Stimulated activated CD8-positive, alpha-beta memory T cell treated with anti-CD3 and anti-CD28 coated beads, Interleukin-4, amount 100 ng/mL, for 48 hours (primary cell): ENCODE measurements around the gene SEPHS1.
"Not testable (repeated sequence)": the region's sequence is repeated elsewhere in the genome, so short reads cannot be mapped to it uniquely, and the experiment has no call there.

Source experiments
- DNase-seq: peaks from one replicate; pipeline ENCODE4 v3.0.0-alpha.2; 2020

Gene SEPHS1, protein sequence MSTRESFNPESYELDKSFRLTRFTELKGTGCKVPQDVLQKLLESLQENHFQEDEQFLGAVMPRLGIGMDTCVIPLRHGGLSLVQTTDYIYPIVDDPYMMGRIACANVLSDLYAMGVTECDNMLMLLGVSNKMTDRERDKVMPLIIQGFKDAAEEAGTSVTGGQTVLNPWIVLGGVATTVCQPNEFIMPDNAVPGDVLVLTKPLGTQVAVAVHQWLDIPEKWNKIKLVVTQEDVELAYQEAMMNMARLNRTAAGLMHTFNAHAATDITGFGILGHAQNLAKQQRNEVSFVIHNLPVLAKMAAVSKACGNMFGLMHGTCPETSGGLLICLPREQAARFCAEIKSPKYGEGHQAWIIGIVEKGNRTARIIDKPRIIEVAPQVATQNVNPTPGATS

DNA sequence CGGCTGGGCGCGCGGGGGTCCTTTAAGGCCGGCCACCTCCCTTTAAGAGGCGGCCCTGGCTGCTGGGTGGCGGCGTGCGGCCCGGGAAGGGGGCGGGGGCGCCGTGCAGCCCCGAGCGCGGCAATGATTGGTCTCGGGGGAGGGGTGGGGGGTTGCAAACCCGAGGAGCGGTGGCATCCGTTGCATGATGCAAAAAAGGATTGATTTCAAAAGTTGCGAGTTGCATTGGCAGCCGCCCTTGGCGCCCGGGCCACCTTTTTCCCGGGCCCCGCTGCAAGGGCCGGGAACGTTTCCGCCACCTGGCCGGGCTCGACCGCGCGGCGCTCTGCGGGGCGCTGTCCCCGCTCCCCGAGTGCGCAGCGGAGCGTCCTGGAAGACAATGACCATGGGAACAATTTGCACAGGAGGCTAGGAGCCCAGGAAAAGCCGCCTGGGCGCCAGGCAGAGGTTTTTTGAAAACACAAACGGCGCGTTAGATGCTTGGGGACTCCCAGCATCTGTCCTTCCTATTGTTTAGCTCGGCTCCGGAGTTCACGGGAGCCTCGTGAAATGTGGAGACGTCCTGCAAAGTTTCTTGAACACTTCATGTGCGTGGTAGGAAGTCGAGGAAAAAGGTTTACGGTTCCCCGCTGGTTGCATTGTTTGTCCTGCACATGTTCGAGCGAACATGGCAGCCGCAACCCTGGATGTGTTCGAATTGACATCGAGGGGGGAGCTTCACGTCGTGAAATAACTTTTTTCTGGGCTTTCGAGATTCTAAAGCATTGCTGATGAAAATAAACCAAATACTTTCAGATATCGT is at the start of gene SEPHS1:
Gene SEPHS1, minus strand, starts transcription at position 78 of the 802 bp plus-strand sequence. CDS start 3,343 bp downstream, outside the sequence.
- DNase-seq = peak; percentile 85

DNA sequence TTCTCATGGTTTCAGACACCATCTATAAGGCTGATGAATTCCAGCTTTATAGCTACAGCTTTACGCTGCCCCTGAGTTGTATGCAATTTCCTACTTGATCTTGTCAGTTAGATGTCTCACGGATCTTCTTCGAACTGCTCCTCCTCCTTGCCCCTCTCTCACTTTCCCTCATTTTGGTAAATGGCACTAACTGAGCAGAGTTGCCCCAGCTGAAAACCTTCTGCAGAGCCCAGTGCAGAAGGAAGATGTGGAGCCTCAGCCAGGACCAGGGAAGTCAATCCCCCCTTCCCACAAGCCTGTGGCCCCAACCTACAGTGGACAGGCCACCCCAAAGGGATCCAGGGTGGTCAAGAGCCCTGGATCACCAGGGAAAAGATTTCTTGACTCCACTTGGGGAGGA is 49.0 kb upstream of the SEPHS1 start:
- no peak for DNase-seq

DNA sequence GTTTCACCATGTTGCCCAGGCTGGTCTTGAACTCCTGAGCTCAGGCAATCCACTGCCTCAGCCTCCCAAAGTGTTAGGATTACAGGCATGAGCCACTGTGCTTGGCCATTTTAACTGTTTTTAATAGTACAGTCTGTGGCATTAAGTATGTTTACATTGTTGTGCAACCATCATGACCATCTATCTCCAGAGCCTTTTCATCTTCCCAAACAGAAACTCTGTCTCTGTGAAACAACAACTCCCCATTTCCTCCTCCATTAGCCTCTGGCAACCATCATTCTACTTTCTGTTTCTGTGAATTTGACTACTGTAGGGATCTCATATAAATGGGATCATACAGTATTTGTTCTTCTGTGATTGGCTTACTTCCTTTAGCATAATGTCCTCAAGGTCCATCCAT is 48.3 kb upstream of the SEPHS1 start:
- no peak for DNase-seq

DNA sequence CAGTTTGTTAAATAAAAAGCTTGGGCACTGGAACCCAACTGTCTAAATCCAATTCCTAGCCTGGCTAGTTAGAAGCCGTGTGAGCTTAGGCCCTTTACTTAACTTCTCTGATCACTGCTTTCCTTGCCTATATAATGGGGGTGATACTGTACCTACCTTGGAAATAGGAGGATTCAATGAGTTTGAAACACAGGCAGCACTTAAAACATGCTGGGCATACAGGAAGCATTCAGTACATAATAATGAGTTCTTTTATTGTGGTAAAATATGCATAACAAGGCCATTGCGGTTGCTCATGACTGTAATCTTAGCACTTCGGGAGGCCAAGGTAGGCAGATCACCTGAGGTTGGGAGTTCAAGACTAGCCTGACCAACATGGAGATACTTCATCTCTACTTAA is 47.4 kb upstream of the SEPHS1 start:
- DNase-seq = no peak

DNA sequence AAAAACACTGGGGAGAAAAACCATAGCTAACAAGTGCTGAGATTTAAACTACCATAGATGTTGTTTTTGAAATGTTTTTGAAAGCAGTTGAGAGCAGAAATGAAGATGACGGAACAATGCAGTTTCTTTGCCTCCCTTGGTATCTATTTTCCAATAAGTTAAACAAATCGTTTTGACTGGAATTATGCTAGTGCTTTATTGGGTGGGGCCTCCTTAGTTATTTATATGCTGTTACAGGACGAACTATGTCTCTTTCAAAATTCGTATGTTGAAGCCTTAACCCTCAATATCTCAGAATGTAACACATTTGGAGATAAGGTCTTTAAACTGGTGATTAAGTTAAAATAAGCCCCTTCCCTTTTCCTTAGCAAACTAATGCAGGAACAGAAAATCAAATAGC is 45.5 kb upstream of the SEPHS1 start:
- DNase-seq = no peak

DNA sequence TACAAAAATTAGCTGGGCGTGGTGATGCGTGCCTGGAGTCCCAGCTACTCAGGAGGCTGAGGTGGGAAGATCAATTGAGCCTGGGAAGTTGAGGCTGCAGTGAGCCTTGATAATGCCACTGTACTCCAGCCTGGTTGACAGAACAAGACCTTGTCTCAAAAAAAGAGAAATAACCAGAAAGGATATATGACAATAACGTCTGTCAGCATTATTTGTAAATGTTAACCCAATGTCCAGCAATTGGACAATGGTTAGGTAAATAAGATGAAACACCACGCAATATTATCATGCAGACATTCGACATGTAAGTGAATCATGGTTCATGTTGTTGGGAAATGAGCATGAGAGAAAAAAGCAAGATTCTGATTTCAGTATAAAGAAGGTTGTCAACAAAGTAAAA is 44.6 kb upstream of the SEPHS1 start:
- no peak for DNase-seq

DNA sequence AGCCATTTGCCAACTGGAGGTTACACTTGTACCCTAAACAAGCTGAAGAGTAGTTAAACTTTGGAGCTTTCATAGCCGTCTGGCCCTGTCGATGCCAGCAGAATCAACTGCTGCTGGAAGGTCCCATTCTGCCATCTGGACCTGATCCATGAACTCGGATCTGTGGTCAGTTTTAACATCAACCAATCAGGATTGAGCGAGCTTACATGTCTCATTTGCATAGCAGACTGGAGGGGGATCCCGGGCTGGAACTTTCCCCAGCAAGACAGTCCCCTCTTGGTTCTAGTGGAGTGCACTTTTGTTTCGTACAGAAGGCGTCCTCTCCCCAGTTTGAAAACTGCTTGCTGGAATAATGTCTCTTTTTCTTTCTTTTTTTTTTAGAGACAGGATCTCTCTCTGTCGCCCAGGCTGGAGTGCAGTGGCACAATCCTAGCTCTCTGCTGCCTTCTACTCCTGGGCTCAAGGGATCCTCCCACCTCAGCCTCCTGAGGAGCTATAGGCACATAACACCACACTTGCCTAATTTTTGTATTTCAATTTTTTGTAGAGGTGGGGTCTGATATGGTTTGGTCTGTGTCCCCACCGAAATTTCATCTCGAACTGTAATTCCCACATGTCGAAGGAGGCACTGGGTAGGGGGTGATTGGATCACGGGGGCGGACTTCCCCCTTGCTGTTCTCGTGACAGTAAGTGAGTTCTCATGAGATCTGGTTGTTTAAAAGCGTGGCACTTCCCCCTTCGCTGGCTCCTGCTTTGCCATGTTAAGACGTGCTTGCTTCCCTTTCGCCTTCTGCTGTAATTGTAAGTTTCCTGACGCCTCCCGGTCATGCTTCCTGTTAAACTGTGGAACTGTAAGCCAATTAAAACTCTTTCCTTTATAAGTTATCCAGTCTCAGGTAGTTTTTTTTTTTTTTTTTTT is 42.8 kb upstream of the SEPHS1 start:
- DNase-seq = no peak

DNA sequence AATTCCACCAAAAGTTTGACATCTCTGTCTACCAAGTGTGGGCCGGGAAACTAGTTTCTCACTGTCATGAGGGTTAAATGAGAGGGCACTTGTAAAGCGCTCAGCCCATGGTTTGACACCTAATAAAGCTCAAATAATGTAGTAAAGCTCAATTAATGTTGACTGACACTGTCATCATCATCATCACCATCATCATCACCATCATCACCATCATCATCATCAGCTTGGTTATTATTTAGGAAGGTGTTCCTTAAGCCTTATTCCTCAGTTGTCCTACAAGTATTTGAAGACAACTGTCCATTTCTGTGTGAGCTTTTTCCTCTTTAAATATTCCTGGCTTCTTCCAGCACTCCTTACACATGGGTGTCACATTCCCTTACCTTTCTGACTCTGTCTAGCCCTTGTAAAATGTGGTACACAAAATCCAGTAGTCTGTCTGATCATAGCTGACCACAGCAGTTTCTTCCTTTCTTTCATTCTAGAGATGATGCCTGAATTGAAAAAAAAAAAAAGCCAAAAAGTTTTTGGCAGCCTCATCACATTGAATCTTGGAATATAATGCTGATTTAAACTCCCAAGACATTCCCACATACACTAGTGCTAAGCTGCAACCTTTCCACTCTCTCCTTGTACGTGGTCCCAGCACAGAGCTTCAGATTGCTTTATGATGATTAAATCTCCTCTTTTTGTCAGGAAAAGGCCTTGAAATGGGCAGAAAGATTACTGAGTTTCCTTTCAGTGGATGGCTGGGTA is 40.6 kb upstream of the SEPHS1 start:
- no peak for DNase-seq

DNA sequence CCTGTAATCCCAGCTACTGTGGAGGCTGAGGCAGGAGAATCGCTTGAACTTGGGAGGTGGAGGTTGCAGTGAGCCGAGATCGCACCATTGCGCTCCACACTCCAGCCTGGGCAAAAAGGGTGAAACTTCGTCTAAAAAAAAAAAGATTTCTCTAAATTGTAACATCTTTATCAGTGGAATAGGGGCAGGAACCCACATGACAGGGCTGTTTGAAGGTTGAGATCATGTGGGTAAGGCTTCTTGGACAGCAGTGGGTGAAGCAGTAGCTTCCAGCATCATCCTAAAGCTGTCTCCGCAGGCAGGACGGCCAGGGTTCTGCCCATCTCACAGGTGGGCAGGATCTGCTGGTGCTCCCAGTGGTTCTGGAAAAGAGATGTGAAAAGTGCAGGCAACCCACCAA is 37.9 kb upstream of the SEPHS1 start:
- no peak for DNase-seq

DNA sequence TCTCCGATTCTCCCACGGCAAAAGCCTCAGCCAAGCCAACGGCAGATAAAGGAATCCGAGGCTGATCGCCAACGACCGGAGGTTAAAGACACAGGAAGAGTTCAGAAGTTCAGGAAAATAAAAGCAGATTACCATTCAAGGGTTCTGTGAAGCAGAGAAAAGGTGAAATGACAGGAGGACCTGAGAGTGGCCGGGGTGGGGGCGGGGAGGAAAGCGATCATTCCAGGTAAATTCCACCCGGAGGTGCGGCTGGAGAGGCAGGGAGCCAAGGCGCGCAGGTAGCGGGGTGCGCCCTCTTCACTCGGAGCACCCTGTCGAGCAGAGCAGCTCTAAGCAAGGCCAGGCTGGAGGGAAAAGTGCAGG is 35.3 kb upstream of the SEPHS1 start:
- DNase-seq = no peak

DNA sequence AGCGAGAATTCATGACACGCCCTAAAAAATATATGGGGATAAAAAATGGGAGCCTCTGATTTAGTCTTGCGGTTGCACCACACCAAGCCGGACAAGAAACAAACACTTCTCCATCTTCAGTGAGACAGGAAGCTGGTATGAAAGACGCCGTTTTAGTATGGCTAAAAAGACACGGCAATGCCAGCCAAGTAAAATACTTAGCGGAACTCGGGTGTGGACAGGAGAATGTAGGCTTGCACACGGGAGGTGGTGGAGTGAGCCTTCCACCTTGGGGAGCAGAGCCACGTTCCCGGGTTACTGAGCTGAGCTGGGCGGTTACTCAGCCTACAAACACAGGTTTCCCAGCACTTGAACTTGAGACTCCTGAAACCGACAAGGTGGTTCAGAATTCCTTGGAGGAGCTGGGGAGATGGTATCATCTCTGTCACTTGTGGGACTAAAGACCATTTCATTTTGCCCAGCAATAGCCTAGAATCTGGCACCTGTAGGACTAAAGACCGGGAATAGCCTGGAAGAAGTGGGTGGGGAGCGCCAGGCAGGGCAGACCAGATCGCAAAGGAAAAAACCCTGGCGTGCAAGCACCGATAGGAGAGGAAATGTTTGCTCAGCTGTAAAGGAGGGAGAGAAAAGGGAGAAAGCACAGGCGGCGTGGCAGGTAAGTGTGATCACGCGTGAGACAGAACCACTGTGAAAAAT is 34.8 kb upstream of the SEPHS1 start:
- DNase-seq = no peak

DNA sequence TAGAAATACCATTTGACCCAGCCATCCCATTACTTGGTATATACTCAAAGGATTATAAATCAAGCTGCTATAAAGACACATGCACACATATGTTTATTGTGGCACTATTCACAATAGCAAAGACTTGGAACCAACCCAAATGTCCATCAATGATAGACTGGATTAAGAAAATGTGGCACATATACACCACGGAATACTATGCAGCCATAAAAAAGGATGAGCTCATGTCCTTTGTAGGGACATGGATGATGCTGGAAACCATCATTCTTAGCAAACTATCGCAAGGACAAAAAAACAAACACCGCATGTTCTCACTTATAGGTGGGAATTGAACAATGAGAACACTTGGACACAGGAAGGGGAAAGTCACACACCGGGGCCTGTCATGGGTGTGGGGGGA is 31.0 kb upstream of the SEPHS1 start:
- not testable (repeated sequence) for DNase-seq

DNA sequence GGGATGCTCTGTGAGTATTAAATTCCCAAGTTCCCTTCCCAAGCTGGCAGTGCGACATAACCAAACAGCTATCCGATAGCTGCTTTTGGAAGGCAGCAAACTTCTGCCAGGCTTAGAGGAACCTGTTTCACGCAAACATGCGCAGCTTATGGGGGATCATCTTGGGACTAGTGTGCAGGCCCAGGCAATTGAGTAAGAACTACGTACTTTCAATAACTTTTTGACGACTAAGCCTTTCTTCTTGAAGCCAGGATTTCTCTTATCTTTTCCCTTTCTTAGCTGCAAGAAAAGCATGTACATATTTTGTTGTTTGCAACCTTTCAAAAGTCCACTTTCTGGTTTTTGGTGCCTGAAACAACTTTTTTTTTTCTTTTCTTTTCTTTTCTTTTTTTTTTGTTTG is 28.7 kb upstream of the SEPHS1 start:
- no peak for DNase-seq

DNA sequence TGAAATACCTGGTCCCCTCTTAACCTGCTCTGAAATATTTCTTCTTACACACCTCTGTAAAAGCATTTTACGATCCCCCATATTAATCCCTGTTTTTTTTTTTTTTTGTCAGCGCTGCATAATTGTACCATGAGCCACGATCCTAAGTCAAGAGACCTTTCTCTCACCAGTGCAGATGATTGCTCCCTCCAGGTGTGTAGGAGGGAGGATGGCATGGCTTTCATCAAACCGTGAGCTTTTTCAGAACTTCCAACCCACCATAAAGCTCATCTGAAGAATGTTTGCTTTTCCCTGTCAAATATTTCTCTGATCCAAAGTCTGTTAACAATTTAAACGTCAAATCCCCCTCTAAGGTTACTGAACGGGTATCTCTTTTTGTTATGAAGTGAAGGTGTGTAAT is 28.2 kb upstream of the SEPHS1 start:
- no peak for DNase-seq

DNA sequence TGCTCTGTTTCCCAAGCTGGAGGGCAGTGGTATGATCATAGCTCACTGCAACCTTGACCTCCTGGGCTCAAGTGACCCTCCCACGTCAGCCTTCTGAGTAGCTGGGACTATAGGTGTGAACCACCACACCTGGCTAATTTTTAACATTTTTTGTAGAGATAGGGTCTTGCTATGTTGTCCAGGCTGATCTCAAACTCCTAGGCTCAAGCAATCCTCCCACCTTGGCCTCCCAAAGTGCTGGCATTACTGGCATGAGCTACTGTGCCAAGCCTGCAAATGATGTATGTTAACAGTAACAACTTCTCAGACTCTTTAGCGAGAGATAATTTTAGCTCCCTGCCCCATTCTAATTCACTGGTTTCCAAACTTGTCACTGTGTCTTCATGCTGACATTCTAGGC is 27.7 kb upstream of the SEPHS1 start:
- DNase-seq = no peak

DNA sequence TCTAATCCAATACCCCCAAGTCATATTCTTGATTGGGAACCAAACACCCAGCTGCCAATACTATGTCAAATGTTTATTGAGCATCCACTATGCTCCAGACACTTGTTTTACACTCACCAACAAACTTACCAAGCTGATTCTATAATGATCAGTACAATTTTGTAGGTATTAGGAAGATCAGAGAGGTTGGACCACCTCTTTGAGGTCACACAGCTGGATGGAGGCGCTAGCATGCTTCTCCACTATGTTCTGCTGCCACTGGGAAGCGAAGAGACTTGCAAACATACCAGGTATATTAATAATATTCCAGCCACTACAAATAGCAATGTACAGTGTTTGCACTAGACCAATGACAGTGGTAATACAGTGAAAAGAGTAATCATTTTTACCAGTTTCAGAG is 25.6 kb upstream of the SEPHS1 start:
- DNase-seq = no peak

DNA sequence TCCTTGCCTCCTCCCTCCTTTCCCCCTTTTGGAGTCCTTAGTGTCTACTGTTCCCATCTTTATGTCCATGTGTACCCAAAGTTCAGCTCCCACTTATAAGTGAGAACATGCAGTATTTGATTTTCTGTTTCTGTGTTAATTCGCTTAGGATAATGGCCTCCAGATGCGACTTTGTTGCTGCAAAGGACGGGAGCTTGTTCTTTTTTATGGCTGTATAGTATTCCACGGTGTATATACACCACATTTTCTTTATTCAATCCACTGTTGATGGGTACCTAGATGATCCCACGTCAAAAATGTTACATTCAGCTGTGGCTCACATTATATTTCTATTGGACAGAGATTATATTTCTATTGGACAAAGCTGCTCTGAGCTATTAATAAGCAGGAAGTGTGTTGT is 24.4 kb upstream of the SEPHS1 start:
- no peak for DNase-seq

DNA sequence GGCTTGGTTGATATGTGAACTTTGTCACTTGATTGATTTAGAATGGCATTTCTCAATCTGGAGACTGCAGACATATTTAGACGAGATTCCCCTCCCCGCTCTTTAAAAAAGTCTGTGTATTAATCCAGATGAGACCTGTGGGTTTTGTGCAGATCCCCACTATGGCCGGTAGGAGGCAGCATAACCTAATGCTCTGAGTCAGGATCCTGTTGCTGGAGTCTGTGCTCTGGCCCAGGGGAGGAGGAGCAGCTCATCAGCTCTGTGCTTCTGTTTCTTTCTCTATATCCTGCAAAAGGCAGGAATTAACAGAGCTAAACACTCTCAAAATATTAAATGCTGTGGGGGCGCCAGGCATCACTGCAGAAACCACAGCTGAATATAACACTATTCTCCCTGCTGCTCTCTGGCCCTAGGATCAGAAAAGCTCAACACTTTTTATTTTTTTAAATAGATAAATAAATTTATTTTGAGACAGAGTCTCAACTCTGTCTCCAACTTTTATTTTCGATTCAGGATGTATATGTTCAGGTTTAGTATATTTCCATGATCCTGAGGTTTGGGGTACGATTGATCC is 23.9 kb upstream of the SEPHS1 start:
- peak; percentile 73 for DNase-seq

DNA sequence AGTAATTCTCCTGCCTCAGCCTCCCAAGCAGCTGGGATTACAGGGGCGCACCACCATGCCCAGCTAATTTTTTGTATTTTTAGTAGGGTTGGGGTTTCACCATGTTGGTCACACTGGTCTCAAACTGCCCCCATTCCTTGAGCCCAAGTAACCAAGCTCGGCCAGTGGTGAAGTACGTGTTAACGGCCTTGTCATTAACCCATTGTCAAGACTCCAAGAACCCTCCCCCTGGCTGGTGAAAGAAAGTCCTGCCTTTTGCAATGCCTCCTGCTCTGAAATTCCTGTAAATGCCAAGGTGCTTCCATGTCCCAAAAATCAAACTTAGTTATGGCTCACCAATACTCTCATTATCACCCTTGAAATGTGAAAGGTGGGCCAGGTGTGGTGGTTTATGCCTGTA is 18.8 kb upstream of the SEPHS1 start:
- DNase-seq = no peak

DNA sequence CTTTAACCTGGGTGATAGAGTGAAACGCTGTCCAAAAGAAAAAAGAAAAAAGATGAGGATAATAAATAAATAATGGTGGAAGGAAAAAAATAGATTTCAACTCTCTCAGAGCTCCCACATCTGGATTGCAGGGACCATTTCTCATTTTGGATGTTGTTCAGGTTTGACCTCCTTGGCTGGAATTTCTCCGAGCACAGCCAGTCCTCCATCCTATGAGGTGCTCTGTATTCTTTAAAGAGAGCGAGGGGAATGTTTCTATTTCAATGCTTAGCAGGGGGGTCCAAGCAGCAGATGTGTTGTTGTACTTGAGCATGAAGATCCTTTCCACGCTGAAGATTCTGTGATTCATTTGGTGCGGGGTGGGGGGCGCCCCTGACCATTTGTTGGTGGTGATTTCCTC is 17.7 kb upstream of the SEPHS1 start:
- no peak for DNase-seq

DNA sequence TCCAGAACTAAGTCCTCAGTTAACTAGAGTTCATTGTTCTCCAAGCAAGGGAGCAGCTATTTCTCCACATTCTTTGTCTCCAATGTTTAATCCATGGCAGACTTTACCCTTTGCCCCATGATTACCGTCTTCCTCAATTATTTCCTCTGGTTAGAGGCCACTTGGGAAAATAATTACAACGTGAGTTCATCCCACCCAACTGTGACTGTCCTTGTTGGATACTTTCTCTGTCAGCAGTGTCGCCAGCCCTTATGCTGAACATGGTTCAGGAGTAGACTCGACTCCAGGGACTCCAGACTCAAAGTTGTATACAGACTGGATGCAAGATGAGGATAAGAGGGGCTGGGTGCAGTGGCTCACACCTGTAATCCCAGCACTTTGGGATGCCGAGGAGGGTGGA is 17.1 kb upstream of the SEPHS1 start:
- DNase-seq = no peak

DNA sequence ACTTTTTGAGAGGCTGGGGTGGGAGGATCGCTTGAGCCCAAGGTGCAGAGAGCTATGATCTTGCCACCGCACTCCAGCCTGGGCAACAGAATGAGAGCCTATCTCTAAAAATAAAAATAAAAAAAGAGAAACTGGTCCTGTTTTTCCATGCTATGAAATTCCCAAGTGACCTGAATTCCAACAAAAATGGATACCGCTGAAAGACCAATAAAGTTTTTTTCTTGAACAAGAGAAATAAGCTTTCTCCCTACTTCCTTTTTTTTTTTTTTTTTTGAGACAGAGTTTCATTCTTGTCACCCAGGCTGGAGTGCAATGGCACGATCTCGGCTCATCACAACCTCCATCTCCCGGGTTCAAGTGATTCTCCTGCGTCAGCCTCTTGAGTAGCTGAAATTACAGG is 12.5 kb upstream of the SEPHS1 start:
- DNase-seq = no peak
